Suprapubic skin (tissue), 4 donors: ENCODE measurements around the gene CDK19. TPM values are rescaled to one million over a fixed set of nuclear protein-coding genes. Genes with fewer than 3 reads are reported as not detected.

Experiments used
- DNase-seq, 2 donors: peaks; one replicate each; pipeline ENCODE4 v3.0.0-alpha.2; 2019; ENCODE audit warnings: low spot score in 2 of 2
- H3K27ac ChIP-seq: fragments of 200-600 bp; sonication (generic); one replicate; pipeline ENCODE4 v1.5.1; 2019
- H3K27me3 ChIP-seq: fragments of 200-600 bp; sonication (generic); one replicate; pipeline ENCODE4 v1.5.1; 2019
- H3K36me3 ChIP-seq: fragments of 200-600 bp; sonication (generic); one replicate; pipeline ENCODE4 v1.5.1; 2019
- H3K4me1 ChIP-seq: fragments of 200-600 bp; sonication (generic); one replicate; pipeline ENCODE4 v1.5.1; 2019
- H3K4me3 ChIP-seq: fragments of 200-600 bp; sonication (generic); one replicate; pipeline ENCODE4 v1.5.1; 2019; ENCODE audit warnings: mild to moderate bottlenecking
- H3K9me3 ChIP-seq: fragments of 200-600 bp; sonication (generic); one replicate; pipeline ENCODE4 v1.5.1; 2019
- CTCF ChIP-seq, 2 donors: fragments of 200-600 bp in 1 of 2; fragments of 450-650 bp in 1 of 2; sonication (generic) in 1 of 2; IDR thresholded peaks; one replicate each; pipeline ENCODE4 v1.5.1; 2016 to 2019; ENCODE audit warnings: antibody characterized with exemption in 2 of 2, mild to moderate bottlenecking in 1 of 2, moderate library complexity in 1 of 2
- EP300 ChIP-seq: sonication (generic); formaldehyde crosslinking; IDR thresholded peaks from one replicate; pipeline ENCODE4 v1.6.1; 2017; ENCODE audit warnings: antibody characterized with exemption
- POLR2A ChIP-seq, 2 donors: fragments of 450-650 bp; IDR thresholded peaks; one replicate each; pipeline ENCODE4 v1.6.1; 2017; ENCODE audit warnings: antibody characterized with exemption in 2 of 2, mild to moderate bottlenecking in 2 of 2, moderate library complexity in 2 of 2
- POLR2AphosphoS5 ChIP-seq, 3 donors: sonication (generic); formaldehyde crosslinking; IDR thresholded peaks; one replicate each; pipeline ENCODE4 v1.6.1; 2017; ENCODE audit warnings: antibody characterized with exemption in 3 of 3
- WGBS: methylation state at CpG from one replicate; pipeline ENCODE4 v1.1.5; 2018; 5-methylcytosine and 5-hydroxymethylcytosine counted together
- total RNA-seq, 4 donors: library from RNA; depleted of rRNA; stranded (reverse); fragments of >200 nt; gene quantifications; one replicate each; pipeline ENCODE4 v1.1.0, GENCODE V29; 2016

CDK19 gene
- total RNA-seq, 4 donors from 2014 or later: 14.1 to 20.6 (median 19.4) TPM

GRCh38 chr6:110784610-110784979 lies 30.7 kb downstream of the CDK19 start:
- no peak overlapping the region for H3K27ac ChIP-seq
- peaks cover 6% of the 10 kb centered on the region for H3K4me1 ChIP-seq
- no peaks in the 10 kb centered on the region for H3K27me3 ChIP-seq
- no peak for TF ChIP-seq POLR2A (IDR thresholded peaks at IDR 0.05)
- TF ChIP-seq EP300: no peak
- DNase-seq: no peak
- no peak overlapping the region for H3K4me3 ChIP-seq
- WGBS: 71% methylated on average over 1 of the region's 1 CpG
- H3K36me3 ChIP-seq: no peaks in the 10 kb centered on the region
- no peaks in the 10 kb centered on the region for H3K9me3 ChIP-seq

- H3K9me3 ChIP-seq: no peaks in the 10 kb centered on the region
- H3K36me3 ChIP-seq: no peaks in the 10 kb centered on the region
- 44% methylated on average over 7 of the region's 7 CpGs for WGBS
- peaks cover 6% of the 10 kb centered on the region for H3K4me1 ChIP-seq
- no peak for TF ChIP-seq POLR2A (IDR thresholded peaks at IDR 0.05)
- TF ChIP-seq EP300: no peak
- no peak for TF ChIP-seq CTCF (IDR thresholded peaks at IDR 0.05)
- no peak for TF ChIP-seq POLR2AphosphoS5 (IDR thresholded peaks at IDR 0.05)
- no peak overlapping the region for H3K4me3 ChIP-seq
- no peaks in the 10 kb centered on the region for H3K27me3 ChIP-seq
- DNase-seq: no peak
- no peak overlapping the region for H3K27ac ChIP-seq
Measured at GRCh38 chr6:110781522-110782214, 33.6 kb downstream of the CDK19 start.

GRCh38 chr6:110778333-110778732 lies 36.9 kb downstream of the CDK19 start:
- H3K36me3 ChIP-seq: no peaks in the 10 kb centered on the region
- H3K27me3 ChIP-seq: no peaks in the 10 kb centered on the region
- no peak overlapping the region for H3K27ac ChIP-seq
- peaks cover 6% of the 10 kb centered on the region for H3K4me1 ChIP-seq
- H3K9me3 ChIP-seq: no peaks in the 10 kb centered on the region
- no peak for TF ChIP-seq POLR2AphosphoS5 (IDR thresholded peaks at IDR 0.05)
- no peak for TF ChIP-seq POLR2A (IDR thresholded peaks at IDR 0.05)
- TF ChIP-seq CTCF (IDR thresholded peaks at IDR 0.05): no peak
- no peak for TF ChIP-seq EP300
- no peak for DNase-seq
- 90% methylated on average over 1 of the region's 1 CpG for WGBS
- H3K4me3 ChIP-seq: no peak overlapping the region

GRCh38 chr6:110777636-110778035 lies 37.6 kb downstream of the CDK19 start:
- Histone ChIP-seq H3K36me3 (no peaks in the 10 kb centered on the region), H3K27ac (no peak overlapping the region), H3K4me3 (no peak overlapping the region), H3K9me3 (no peaks in the 10 kb centered on the region), H3K27me3 (no peaks in the 10 kb centered on the region), H3K4me1 (peaks cover 6% of the 10 kb centered on the region)
- TF ChIP-seq POLR2AphosphoS5 (IDR thresholded peaks at IDR 0.05): no peak
- no peak for TF ChIP-seq POLR2A (IDR thresholded peaks at IDR 0.05)
- no peak for TF ChIP-seq CTCF (IDR thresholded peaks at IDR 0.05)
- TF ChIP-seq EP300: no peak
- DNase-seq: no peak
- 93% methylated on average over 2 of the region's 2 CpGs for WGBS

- Histone ChIP-seq H3K9me3 (no peaks in the 10 kb centered on the region), H3K36me3 (no peaks in the 10 kb centered on the region), H3K27me3 (no peaks in the 10 kb centered on the region), H3K4me3 (no peak overlapping the region), H3K27ac (no peak overlapping the region), H3K4me1 (peaks cover 3% of the 10 kb centered on the region)
- TF ChIP-seq CTCF (IDR thresholded peaks at IDR 0.05) (no peak), EP300 (no peak), POLR2A (IDR thresholded peaks at IDR 0.05) (no peak), POLR2AphosphoS5 (IDR thresholded peaks at IDR 0.05) (no peak)
- DNase-seq: no peak
Measured at GRCh38 chr6:110776413-110776812, 38.9 kb downstream of the CDK19 start.

- 97% methylated on average over 2 of the region's 2 CpGs for WGBS
- Histone ChIP-seq H3K36me3 (peaks cover 5% of the 10 kb centered on the region), H3K4me3 (no peak overlapping the region), H3K4me1 (no peaks in the 10 kb centered on the region), H3K27ac (no peak overlapping the region), H3K27me3 (no peaks in the 10 kb centered on the region), H3K9me3 (no peaks in the 10 kb centered on the region)
- no peak for DNase-seq
- TF ChIP-seq EP300: no peak
- no peak for TF ChIP-seq POLR2A (IDR thresholded peaks at IDR 0.05)
- no peak for TF ChIP-seq CTCF (IDR thresholded peaks at IDR 0.05)
Measured at GRCh38 chr6:110769923-110770322, 45.3 kb downstream of the CDK19 start.
